HG03520 (cell line): ENCODE results near the gene GDPGP1.
"Not testable (repeated sequence)": the region's sequence is repeated elsewhere in the genome, so short reads cannot be mapped to it uniquely, and the experiment has no call there.

Experiments
- ATAC-seq: cut with Tn5 transposase; IDR thresholded peaks from one replicate; pipeline ENCODE4 v1.9.1; 2021; ENCODE audit warnings: mild to moderate bottlenecking, moderate library complexity; ENCODE audit not compliant: unreplicated experiment

Gene GDPGP1

GRCh38 chr15:90234096-90234988, at the start of gene GDPGP1:
TSS of gene GDPGP1 (plus strand) at chr15:90234209. CDS start at chr15:90240909, 6,700 bp downstream.
- peak; percentile 63 for ATAC-seq

- ATAC-seq, result peak; percentile 67
Observed at GRCh38 chr15:90184786-90185704, 49.0 kb upstream of the GDPGP1 start.

GRCh38 chr15:90187257-90187868, 46.6 kb upstream of the GDPGP1 start:
- ATAC-seq, result no peak

GRCh38 chr15:90188065-90188464, 45.9 kb upstream of the GDPGP1 start:
- not testable (repeated sequence) for ATAC-seq

- ATAC-seq, result no peak
Observed at GRCh38 chr15:90188914-90189748, 44.9 kb upstream of the GDPGP1 start.

GRCh38 chr15:90189781-90190467, 44.1 kb upstream of the GDPGP1 start:
- ATAC-seq, result no peak

- no peak for ATAC-seq
Observed at GRCh38 chr15:90190606-90191343, 43.2 kb upstream of the GDPGP1 start.

GRCh38 chr15:90191344-90191687, 42.7 kb upstream of the GDPGP1 start:
- no peak for ATAC-seq

GRCh38 chr15:90191794-90192509, 42.1 kb upstream of the GDPGP1 start:
- ATAC-seq, result no peak

- ATAC-seq, result no peak
Observed at GRCh38 chr15:90192961-90193786, 40.8 kb upstream of the GDPGP1 start.

- ATAC-seq, result no peak
Observed at GRCh38 chr15:90194655-90195054, 39.4 kb upstream of the GDPGP1 start.

GRCh38 chr15:90200534-90201129, 33.4 kb upstream of the GDPGP1 start:
- no peak for ATAC-seq

GRCh38 chr15:90201130-90201943, 32.7 kb upstream of the GDPGP1 start, which contains the start of gene SEMA4B:
TSS of gene SEMA4B (plus strand) at chr15:90201330. CDS start at chr15:90201579, 249 bp downstream.
- ATAC-seq, result peak; percentile 77

- ATAC-seq, result no peak
Observed at GRCh38 chr15:90201944-90202375, 32.0 kb upstream of the GDPGP1 start.

GRCh38 chr15:90202929-90203328, 31.1 kb upstream of the GDPGP1 start:
- no peak for ATAC-seq

GRCh38 chr15:90203473-90203872, 30.5 kb upstream of the GDPGP1 start:
- ATAC-seq, result no peak
